ENCODE results near the gene SPINK8.

SPINK8 gene

GRCh38 chr3:48299746-48300712 is 33.4 kb downstream of the SPINK8 start:
- no peak for DNase-seq
- Histone ChIP-seq H3K27me3 (ENCODE audit: insufficient read depth, low read depth, severe bottlenecking) (no peaks in the 10 kb centered on the region), H3K27ac (no peak overlapping the region), H3K9me3 (ENCODE audit: severe bottlenecking) (peaks cover 2% of the 10 kb centered on the region), H3K36me3 (peaks cover 29% of the 10 kb centered on the region), H3K4me3 (ENCODE audit: low read depth, low read length) (peak overlapping the region; percentile 76)
- TF ChIP-seq, protein P1, sequence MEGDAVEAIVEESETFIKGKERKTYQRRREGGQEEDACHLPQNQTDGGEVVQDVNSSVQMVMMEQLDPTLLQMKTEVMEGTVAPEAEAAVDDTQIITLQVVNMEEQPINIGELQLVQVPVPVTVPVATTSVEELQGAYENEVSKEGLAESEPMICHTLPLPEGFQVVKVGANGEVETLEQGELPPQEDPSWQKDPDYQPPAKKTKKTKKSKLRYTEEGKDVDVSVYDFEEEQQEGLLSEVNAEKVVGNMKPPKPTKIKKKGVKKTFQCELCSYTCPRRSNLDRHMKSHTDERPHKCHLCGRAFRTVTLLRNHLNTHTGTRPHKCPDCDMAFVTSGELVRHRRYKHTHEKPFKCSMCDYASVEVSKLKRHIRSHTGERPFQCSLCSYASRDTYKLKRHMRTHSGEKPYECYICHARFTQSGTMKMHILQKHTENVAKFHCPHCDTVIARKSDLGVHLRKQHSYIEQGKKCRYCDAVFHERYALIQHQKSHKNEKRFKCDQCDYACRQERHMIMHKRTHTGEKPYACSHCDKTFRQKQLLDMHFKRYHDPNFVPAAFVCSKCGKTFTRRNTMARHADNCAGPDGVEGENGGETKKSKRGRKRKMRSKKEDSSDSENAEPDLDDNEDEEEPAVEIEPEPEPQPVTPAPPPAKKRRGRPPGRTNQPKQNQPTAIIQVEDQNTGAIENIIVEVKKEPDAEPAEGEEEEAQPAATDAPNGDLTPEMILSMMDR (IDR thresholded peaks at IDR 0.05; ENCODE audit: low read depth, low read length): no peak

DNA sequence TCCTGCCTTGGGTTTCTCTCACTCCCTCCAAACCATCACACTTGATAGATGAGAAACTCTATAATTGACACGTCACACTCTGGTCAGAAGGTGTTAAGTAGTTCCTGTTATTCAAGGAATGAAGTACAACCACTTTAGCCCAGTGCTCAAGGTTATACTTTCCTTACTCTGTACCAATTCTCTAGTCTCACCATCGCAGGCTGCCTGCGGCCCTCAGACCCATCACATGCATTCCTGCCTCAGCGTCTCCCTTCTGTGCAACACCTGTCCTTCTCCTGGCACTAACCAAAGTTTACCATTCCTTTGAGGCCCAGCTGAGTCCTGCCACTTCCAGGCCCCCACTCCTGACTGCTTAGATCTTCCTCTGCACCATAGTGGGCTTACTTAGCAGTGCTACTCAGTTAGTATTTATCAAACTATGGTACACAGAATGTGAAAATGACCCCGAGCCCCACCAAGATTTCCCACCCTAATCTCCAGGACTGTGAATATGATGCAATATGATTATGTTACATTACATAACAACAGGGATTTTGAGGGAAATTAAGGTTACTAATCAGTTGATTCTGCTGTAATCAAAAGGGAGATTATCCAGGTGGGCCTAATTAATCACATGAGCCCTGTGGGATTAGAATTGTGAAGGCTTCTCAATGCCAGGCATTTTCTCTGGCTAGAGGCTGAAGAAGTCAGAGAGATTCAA is 36.2 kb downstream of the SPINK8 start:
- H3K4me3 ChIP-seq (ENCODE audit: low read depth, low read length): no peak overlapping the region
- TF ChIP-seq, protein P1 (IDR thresholded peaks at IDR 0.05; ENCODE audit: low read depth, low read length): no peak
- H3K9me3 ChIP-seq (ENCODE audit: severe bottlenecking): no peaks in the 10 kb centered on the region
- DNase-seq: no peak
- no peaks in the 10 kb centered on the region for H3K27me3 ChIP-seq (ENCODE audit: insufficient read depth, low read depth, severe bottlenecking)
- peaks cover 36% of the 10 kb centered on the region for H3K36me3 ChIP-seq
- no peak overlapping the region for H3K27ac ChIP-seq

DNA sequence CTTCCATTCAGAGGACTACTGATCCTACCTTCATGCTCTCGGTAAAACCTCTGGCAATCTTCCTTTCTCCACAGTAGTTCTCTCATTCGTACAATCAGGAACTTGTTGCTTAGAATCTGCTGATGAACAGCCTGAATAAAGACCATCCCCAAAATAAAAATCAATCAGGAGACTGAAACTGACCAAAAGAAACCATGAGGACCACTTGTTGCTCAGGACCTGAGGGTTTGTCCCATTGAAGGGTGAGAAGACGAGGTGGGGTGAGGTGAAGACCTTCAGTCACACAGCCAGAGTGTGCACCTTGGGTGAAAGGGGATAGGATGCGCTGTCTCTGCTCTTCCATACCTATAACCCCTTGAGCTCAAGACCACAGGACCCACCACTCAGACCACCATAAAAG is 36.8 kb downstream of the SPINK8 start:
- H3K36me3 ChIP-seq: peaks cover 36% of the 10 kb centered on the region
- no peaks in the 10 kb centered on the region for H3K9me3 ChIP-seq (ENCODE audit: severe bottlenecking)
- H3K27ac ChIP-seq: no peak overlapping the region
- DNase-seq: no peak
- TF ChIP-seq, protein P1 (IDR thresholded peaks at IDR 0.05; ENCODE audit: low read depth, low read length): no peak
- no peak overlapping the region for H3K4me3 ChIP-seq (ENCODE audit: low read depth, low read length)
- no peaks in the 10 kb centered on the region for H3K27me3 ChIP-seq (ENCODE audit: insufficient read depth, low read depth, severe bottlenecking)

GRCh38 chr3:48294611-48295263 is 38.7 kb downstream of the SPINK8 start:
- no peak for DNase-seq
- H3K4me3 ChIP-seq (ENCODE audit: low read depth, low read length): no peak overlapping the region
- no peaks in the 10 kb centered on the region for H3K9me3 ChIP-seq (ENCODE audit: severe bottlenecking)
- TF ChIP-seq, protein P1 (IDR thresholded peaks at IDR 0.05; ENCODE audit: low read depth, low read length): no peak
- no peaks in the 10 kb centered on the region for H3K27me3 ChIP-seq (ENCODE audit: insufficient read depth, low read depth, severe bottlenecking)
- H3K36me3 ChIP-seq: peaks cover 36% of the 10 kb centered on the region
- H3K27ac ChIP-seq: no peak overlapping the region

GRCh38 chr3:48289659-48290058 is 43.8 kb downstream of the SPINK8 start:
- Histone ChIP-seq H3K36me3 (peaks cover 4% of the 10 kb centered on the region; the same call in 1 of the 2 replicates), H3K27ac (no peak overlapping the region), H3K9me3 (ENCODE audit: severe bottlenecking) (no peaks in the 10 kb centered on the region), H3K27me3 (ENCODE audit: insufficient read depth, low read depth, severe bottlenecking) (no peaks in the 10 kb centered on the region), H3K4me3 (ENCODE audit: low read depth, low read length) (no peak overlapping the region)
- TF ChIP-seq, protein P1 (IDR thresholded peaks at IDR 0.05; ENCODE audit: low read depth, low read length): no peak
- no peak for DNase-seq

All from WERI-Rb-1 (cell line).